Middle frontal gyrus (tissue), 1 donor: ENCODE results near the gene NEURL4.

ENCODE experiments used
- DNase-seq: peaks from one replicate; pipeline ENCODE4 v3.0.0-alpha.2; 2015; ENCODE audit warnings: low spot score; ENCODE audit errors: extremely low spot score

Gene NEURL4

GRCh38 chr17:7323731-7324437 is 5.3 kb downstream of the NEURL4 start:
- DNase-seq: no peak

GRCh38 chr17:7322520-7323194 is 6.5 kb downstream of the NEURL4 start:
- DNase-seq: no peak

GRCh38 chr17:7321466-7321865 is 7.7 kb downstream of the NEURL4 start:
- no peak for DNase-seq

- DNase-seq: no peak
Observed at GRCh38 chr17:7318121-7318860, 10.8 kb downstream of the NEURL4 start.

- DNase-seq: no peak
Observed at GRCh38 chr17:7317161-7317803, 11.9 kb downstream of the NEURL4 start.

- no peak for DNase-seq
Observed at GRCh38 chr17:7315570-7316235, 13.4 kb downstream of the NEURL4 start.

GRCh38 chr17:7314719-7315569 is 14.2 kb downstream of the NEURL4 start, which contains the start of gene GPS2:
TSS of gene GPS2 (minus strand) at chr17:7315360. CDS start at chr17:7315052, 308 bp downstream.
- DNase-seq: peak; percentile 66

- no peak for DNase-seq
Observed at GRCh38 chr17:7313890-7314718, 15.0 kb downstream of the NEURL4 start.

GRCh38 chr17:7313088-7313889 is 15.8 kb downstream of the NEURL4 start:
- no peak for DNase-seq

GRCh38 chr17:7312432-7313087 is 16.6 kb downstream of the NEURL4 start:
- no peak for DNase-seq

- DNase-seq: no peak
Observed at GRCh38 chr17:7311110-7311705, 17.9 kb downstream of the NEURL4 start.

- DNase-seq: no peak
Observed at GRCh38 chr17:7309628-7310027, 19.5 kb downstream of the NEURL4 start.

GRCh38 chr17:7308625-7309433 is 20.3 kb downstream of the NEURL4 start:
- no peak for DNase-seq

GRCh38 chr17:7307686-7308624 is 21.2 kb downstream of the NEURL4 start:
- no peak for DNase-seq

- peak; percentile 99 for DNase-seq
Observed at GRCh38 chr17:7306911-7307685, 22.0 kb downstream of the NEURL4 start, which contains the start of gene EIF5A. TSS of gene EIF5A (plus strand) at chr17:7307628. CDS start at chr17:7309636, 2,008 bp downstream.
